GM10266 (cell line): ENCODE results near the gene TMEM82.

Experiments
- DNase-seq: peaks from one replicate; pipeline ENCODE4 v3.0.0; 2012; ENCODE audit errors: extremely low spot score
- TF ChIP-seq, protein P1 (sequence below): IDR thresholded peaks from 2 replicates; pipeline ENCODE4 v1.5.1; 2012; ENCODE audit warnings: mild to moderate bottlenecking, low read depth; ENCODE audit not compliant: control insufficient read depth, insufficient read depth; ENCODE audit errors: missing control alignments

Gene TMEM82

DNA sequence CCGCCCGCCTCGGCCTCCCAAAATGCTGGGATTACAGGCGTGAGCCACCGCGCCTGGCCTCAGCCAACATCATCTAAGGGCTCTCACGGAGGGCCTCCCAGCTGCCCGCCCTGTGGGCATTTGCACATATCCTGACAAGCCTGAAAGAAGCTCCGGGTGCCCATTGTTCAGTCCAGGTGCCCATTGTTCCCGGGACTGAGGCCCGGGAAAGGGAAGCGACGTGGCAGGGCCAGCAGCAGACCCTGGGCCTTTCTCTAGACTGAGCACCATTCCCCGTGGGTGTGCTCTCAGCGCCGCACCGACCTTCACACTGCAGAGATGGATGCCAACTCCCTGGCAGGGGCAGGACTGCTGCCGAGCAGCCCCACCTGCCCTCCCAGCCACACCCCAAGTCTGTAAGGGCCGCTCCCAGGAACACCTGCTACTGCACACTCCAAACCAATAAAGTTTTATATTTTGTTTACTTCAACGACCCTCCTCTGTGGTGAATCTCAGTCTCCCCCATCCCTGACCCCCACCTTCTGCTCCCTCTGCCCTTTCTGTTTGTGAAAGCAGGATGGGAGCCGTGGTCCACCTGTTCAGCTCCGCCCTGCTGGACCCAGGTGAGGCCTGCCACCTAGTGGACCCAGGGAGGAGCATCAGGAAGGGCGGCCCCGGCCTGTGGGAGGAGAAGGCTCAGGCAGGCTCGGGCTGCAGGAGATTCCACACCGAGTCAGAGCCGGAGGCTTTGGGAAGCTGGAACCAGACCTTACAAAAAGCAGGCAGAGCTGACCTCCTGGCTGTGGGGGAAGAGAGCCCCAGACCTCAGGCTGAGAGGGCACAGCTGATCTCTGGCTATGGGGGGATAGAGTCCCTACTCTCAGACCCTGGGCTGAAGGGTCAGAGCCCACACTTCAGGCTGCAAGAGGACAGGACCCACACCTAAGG is 1.1 kb upstream of the TMEM82 start:
- TF ChIP-seq, protein P1, sequence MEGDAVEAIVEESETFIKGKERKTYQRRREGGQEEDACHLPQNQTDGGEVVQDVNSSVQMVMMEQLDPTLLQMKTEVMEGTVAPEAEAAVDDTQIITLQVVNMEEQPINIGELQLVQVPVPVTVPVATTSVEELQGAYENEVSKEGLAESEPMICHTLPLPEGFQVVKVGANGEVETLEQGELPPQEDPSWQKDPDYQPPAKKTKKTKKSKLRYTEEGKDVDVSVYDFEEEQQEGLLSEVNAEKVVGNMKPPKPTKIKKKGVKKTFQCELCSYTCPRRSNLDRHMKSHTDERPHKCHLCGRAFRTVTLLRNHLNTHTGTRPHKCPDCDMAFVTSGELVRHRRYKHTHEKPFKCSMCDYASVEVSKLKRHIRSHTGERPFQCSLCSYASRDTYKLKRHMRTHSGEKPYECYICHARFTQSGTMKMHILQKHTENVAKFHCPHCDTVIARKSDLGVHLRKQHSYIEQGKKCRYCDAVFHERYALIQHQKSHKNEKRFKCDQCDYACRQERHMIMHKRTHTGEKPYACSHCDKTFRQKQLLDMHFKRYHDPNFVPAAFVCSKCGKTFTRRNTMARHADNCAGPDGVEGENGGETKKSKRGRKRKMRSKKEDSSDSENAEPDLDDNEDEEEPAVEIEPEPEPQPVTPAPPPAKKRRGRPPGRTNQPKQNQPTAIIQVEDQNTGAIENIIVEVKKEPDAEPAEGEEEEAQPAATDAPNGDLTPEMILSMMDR: peak; percentile 97
- peak; percentile 91 for DNase-seq

DNA sequence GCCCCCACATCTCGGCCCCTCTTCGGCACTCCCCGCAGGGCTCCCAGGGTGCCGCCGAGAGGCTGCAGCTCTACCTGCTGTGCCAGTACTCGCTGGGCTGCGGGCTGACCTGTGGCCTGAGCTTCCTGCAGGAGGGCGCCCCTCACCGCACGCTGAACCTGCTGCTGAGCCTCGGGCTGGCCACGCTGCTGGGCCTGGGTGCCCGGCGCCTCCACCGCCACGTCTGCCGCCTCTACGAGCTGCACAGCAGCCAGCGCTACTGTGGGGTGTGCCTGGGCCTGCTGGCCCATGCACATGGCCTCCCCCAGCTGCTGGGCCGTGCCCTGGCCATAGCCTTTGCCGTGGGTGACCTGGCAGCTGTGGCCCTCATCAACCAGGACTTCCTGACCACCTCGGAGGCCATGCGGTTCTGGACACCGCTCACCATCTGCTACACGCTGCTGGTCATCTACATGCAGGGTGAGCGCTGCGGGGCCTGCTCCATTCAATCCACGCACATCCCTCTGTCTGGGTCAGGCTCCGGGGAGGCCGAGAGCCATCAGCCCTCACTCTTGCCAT is 1.9 kb downstream of the TMEM82 start:
- no peak for DNase-seq
- TF ChIP-seq, protein P1: no peak

DNA sequence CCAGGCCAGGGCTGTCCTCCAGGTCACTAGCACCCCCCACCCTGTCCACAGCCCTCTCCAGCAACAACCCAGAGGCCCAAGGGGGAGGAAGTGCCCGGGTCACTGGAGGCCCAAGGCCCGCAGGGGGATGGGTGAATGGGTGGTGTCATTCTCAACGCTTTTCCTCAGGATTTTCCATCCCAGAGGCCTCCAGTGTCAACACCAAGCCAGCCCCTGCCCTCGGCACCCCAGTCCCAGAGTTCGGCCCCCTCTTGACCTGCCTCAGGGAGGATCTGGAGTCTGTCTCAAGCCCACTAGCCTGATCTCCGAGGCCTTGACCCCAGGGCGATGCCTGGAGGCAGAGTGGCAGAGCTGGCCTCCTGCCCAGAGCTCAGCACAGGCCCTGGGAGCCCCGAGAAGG is 5.1 kb downstream of the TMEM82 start:
- TF ChIP-seq, protein P1: no peak
- no peak for DNase-seq

DNA sequence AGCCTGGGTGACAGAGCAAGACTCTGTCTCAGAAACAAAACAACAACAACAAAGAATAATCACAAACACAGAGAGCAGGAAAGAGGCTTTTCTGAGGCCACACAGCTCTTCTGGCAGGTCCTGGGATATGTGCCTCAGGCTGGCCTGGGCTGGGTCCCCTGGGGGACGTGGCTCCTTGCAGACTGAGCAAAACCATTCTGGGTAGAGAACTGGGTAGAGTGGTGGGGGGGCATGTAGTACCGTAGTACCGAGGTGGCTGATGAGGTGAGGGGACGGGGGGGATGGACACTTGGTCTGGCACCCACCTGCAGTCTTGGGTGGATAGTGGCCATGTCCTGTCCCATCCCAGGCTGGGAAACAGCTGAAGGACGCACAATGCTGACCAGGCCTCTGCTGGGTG is 6.0 kb downstream of the TMEM82 start:
- TF ChIP-seq, protein P1: no peak
- no peak for DNase-seq

DNA sequence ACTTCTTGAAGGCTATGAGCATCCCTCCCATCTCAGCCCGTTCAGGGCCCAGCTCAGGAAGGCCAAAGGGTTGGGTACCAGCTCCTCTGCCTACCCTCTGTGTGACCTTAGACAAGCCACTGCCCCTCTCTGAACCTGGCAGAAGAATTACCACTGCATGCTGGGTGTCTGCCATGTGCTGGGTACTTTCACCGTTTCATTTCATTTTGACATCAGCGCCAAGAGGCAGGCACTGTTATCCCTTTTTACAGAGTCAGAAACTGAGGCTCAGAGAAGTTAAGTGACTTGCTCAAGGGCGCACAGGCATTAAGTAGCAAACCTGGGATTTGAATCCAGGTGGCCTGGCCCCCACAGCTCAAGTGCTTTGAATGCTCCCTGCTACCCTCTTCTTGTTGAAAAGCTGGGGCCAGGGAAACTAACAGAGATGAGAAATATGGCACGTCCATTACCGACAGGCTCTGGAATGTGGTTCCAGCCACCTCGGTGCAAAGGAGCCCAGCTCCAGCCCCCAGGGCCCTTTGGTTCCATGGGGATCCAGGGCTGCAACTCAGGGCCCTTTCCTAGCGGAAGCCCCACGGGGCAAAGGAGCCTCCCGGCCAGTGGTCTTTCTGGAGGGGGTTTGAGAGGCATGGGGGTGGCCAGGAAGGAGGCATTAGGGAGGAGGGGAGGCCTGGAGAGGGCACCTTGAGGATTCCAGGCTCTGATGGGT is 6.5 kb downstream of the TMEM82 start:
- DNase-seq: no peak
- TF ChIP-seq, protein P1: no peak

DNA sequence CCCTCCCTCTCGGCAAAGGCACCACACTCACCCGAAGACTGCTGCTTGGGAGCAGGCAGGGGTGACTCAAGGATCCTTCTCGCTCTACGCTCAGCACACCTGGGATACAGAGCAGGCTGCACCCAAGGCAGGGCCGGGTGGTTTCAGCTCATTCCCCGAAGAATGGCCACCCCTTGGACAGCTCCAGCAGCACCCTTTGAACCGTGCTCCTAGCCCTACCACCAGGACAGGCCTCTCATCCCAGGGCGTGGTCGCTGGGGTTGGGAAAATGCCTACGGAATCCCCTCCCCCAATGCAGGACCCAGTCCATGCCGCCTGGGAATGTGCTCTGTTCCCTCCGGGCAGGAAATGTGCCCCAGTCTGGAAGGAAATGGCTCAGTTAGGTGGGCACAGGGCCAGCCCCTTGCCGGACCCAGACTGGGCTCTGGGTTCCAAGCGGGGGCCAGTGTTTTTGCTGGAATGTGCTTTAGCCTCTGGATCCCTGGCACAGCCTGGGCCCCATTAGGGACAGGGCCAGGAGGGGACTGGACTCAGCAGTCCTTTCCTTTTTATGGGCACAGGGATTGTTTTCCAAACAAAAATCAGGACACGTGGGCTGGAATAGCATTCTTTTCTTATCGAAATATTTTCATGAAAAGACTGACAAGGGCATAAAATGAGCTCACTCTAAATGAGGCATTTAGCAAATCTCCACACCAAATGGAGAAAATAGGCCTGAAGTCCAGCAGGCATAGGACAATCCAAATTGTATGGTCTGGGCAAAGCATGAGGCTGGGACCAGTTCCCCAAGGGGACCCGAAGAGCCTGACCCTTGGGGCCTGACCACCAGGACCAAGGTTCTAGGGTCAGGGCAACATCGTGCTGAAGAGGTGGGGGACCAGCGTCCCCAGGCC is 7.3 kb downstream of the TMEM82 start:
- DNase-seq: no peak

More for the DNA sequence above, 7.3 kb downstream of the TMEM82 start:
- TF ChIP-seq, protein P1: no peak
